DMS79 (cell line): ENCODE data around the gene OR13C8.
"Not testable (repeated sequence)": the region's sequence is repeated elsewhere in the genome, so short reads cannot be mapped to it uniquely, and the experiment has no call there.

Experiments used
- DNase-seq: peaks from one replicate; lab custom pipeline; 2025; lab: John Stamatoyannopoulos, UW

OR13C8 gene

GRCh38 chr9:104568868-104569267, at the start of gene OR13C8:
Gene OR13C8 (plus strand): TSS chr9:104569168. CDS start chr9:104569168, 0 bp downstream.
- no peak for DNase-seq

GRCh38 chr9:104520241-104520640, 48.7 kb upstream of the OR13C8 start:
- DNase-seq, result not testable (repeated sequence)

GRCh38 chr9:104527109-104527508, 41.9 kb upstream of the OR13C8 start, which contains the start of gene OR13C4:
Gene OR13C4 (minus strand): TSS chr9:104527209. CDS start chr9:104527209, 0 bp downstream.
- no peak for DNase-seq

GRCh38 chr9:104536756-104537155, 32.2 kb upstream of the OR13C8 start, which contains the start of gene OR13C3:
Gene OR13C3 (minus strand): TSS chr9:104536856. CDS start chr9:104536723, 133 bp downstream.
- DNase-seq, result no peak

GRCh38 chr9:104539275-104539674, 29.7 kb upstream of the OR13C8 start:
- DNase-seq, result no peak

GRCh38 chr9:104544644-104545043, 24.3 kb upstream of the OR13C8 start:
- DNase-seq, result no peak

GRCh38 chr9:104553261-104553660, 15.7 kb upstream of the OR13C8 start:
- no peak for DNase-seq

- DNase-seq, result no peak
Observed at GRCh38 chr9:104555521-104555920, 13.4 kb upstream of the OR13C8 start.

- DNase-seq, result no peak
Observed at GRCh38 chr9:104556830-104557634, 11.9 kb upstream of the OR13C8 start.

GRCh38 chr9:104564358-104564757, 4.6 kb upstream of the OR13C8 start:
- DNase-seq, result no peak

GRCh38 chr9:104572612-104573011, 3.6 kb downstream of the OR13C8 start:
- no peak for DNase-seq

GRCh38 chr9:104575456-104575855, 6.5 kb downstream of the OR13C8 start:
- DNase-seq, result no peak

GRCh38 chr9:104577263-104577662, 8.3 kb downstream of the OR13C8 start:
- no peak for DNase-seq

GRCh38 chr9:104580562-104580961, 11.6 kb downstream of the OR13C8 start:
- no peak for DNase-seq

GRCh38 chr9:104586496-104587180, 17.7 kb downstream of the OR13C8 start:
- no peak for DNase-seq

GRCh38 chr9:104589626-104590025, 20.7 kb downstream of the OR13C8 start:
- DNase-seq, result no peak

- not testable (repeated sequence) for DNase-seq
Observed at GRCh38 chr9:104598749-104599148, 29.8 kb downstream of the OR13C8 start.

- DNase-seq, result not testable (repeated sequence)
Observed at GRCh38 chr9:104599313-104599712, 30.3 kb downstream of the OR13C8 start, which contains the start of gene OR13C5. Gene OR13C5 (minus strand): TSS chr9:104599413. CDS start chr9:104599413, 0 bp downstream.

GRCh38 chr9:104604801-104605200, 35.8 kb downstream of the OR13C8 start:
- DNase-seq, result no peak

GRCh38 chr9:104605527-104605926, 36.6 kb downstream of the OR13C8 start, which contains the start of gene OR13C2:
Gene OR13C2 (minus strand): TSS chr9:104605627. CDS start chr9:104605627, 0 bp downstream.
- DNase-seq, result not testable (repeated sequence)

GRCh38 chr9:104606152-104606551, 37.2 kb downstream of the OR13C8 start:
- DNase-seq, result no peak

GRCh38 chr9:104608336-104608735, 39.4 kb downstream of the OR13C8 start:
- no peak for DNase-seq

GRCh38 chr9:104611213-104611612, 42.2 kb downstream of the OR13C8 start:
- DNase-seq, result no peak
